Measurements from ENCODE around the gene CDCP1.

CDCP1 gene

GRCh38 chr3:45145681-45146614 is at the start of gene CDCP1:
CDCP1 (minus strand) TSS chr3:45146378; CDS start chr3:45146287, 91 bp downstream.
- H3K9ac ChIP-seq (ENCODE audit: low read depth, low read length) = peak within 1 kb of the TSS; percentile 74
- no peaks in the 10 kb centered on the region for H3K36me3 ChIP-seq (ENCODE audit: control insufficient read depth, insufficient read depth, low read length)
- no peaks in the 10 kb centered on the region for H3K4me1 ChIP-seq (ENCODE audit: control insufficient read depth, insufficient read depth, low read length)
- H3K4me3 ChIP-seq (ENCODE audit: low read depth, low read length) = peak within 1 kb of the TSS; percentile 62
- H3K9me3 ChIP-seq (ENCODE audit: control insufficient read depth, insufficient read depth, low read length) = no peaks in the 10 kb centered on the region
- peaks cover 43% of the 10 kb centered on the region for H3K27me3 ChIP-seq (ENCODE audit: control insufficient read depth, insufficient read depth, low read length)

GRCh38 chr3:45194791-45195190 is 48.6 kb upstream of the CDCP1 start:
- H3K27me3 ChIP-seq (ENCODE audit: control insufficient read depth, insufficient read depth, low read length) = no peaks in the 10 kb centered on the region

GRCh38 chr3:45191924-45192417 is 45.8 kb upstream of the CDCP1 start:
- H3K27me3 ChIP-seq (ENCODE audit: control insufficient read depth, insufficient read depth, low read length) = no peaks in the 10 kb centered on the region
- H3K4me3 ChIP-seq (ENCODE audit: low read depth, low read length) = no peak overlapping the region
- H3K9me3 ChIP-seq (ENCODE audit: control insufficient read depth, insufficient read depth, low read length) = no peaks in the 10 kb centered on the region
- H3K36me3 ChIP-seq (ENCODE audit: control insufficient read depth, insufficient read depth, low read length) = no peaks in the 10 kb centered on the region
- H3K4me1 ChIP-seq (ENCODE audit: control insufficient read depth, insufficient read depth, low read length) = no peaks in the 10 kb centered on the region
- no peak overlapping the region for H3K9ac ChIP-seq (ENCODE audit: low read depth, low read length)

More at GRCh38 chr3:45194791-45195190, 48.6 kb upstream of the CDCP1 start:
- Histone ChIP-seq H3K4me1 (ENCODE audit: control insufficient read depth, insufficient read depth, low read length) (peaks cover 2% of the 10 kb centered on the region), H3K36me3 (ENCODE audit: control insufficient read depth, insufficient read depth, low read length) (no peaks in the 10 kb centered on the region), H3K9me3 (ENCODE audit: control insufficient read depth, insufficient read depth, low read length) (no peaks in the 10 kb centered on the region), H3K9ac (ENCODE audit: low read depth, low read length) (no peak overlapping the region), H3K4me3 (ENCODE audit: low read depth, low read length) (no peak overlapping the region)

GRCh38 chr3:45191424-45191823 is 45.2 kb upstream of the CDCP1 start:
- no peaks in the 10 kb centered on the region for H3K4me1 ChIP-seq (ENCODE audit: control insufficient read depth, insufficient read depth, low read length)
- H3K36me3 ChIP-seq (ENCODE audit: control insufficient read depth, insufficient read depth, low read length) = no peaks in the 10 kb centered on the region
- no peaks in the 10 kb centered on the region for H3K27me3 ChIP-seq (ENCODE audit: control insufficient read depth, insufficient read depth, low read length)
- no peak overlapping the region for H3K9ac ChIP-seq (ENCODE audit: low read depth, low read length)
- no peak overlapping the region for H3K4me3 ChIP-seq (ENCODE audit: low read depth, low read length)
- H3K9me3 ChIP-seq (ENCODE audit: control insufficient read depth, insufficient read depth, low read length) = no peaks in the 10 kb centered on the region

GRCh38 chr3:45188719-45189659 is 42.8 kb upstream of the CDCP1 start:
- no peaks in the 10 kb centered on the region for H3K4me1 ChIP-seq (ENCODE audit: control insufficient read depth, insufficient read depth, low read length)
- no peaks in the 10 kb centered on the region for H3K36me3 ChIP-seq (ENCODE audit: control insufficient read depth, insufficient read depth, low read length)
- no peaks in the 10 kb centered on the region for H3K9me3 ChIP-seq (ENCODE audit: control insufficient read depth, insufficient read depth, low read length)
- H3K4me3 ChIP-seq (ENCODE audit: low read depth, low read length) = no peak overlapping the region
- H3K9ac ChIP-seq (ENCODE audit: low read depth, low read length) = no peak overlapping the region
- no peaks in the 10 kb centered on the region for H3K27me3 ChIP-seq (ENCODE audit: control insufficient read depth, insufficient read depth, low read length)

- Histone ChIP-seq H3K36me3 (ENCODE audit: control insufficient read depth, insufficient read depth, low read length) (no peaks in the 10 kb centered on the region), H3K9me3 (ENCODE audit: control insufficient read depth, insufficient read depth, low read length) (no peaks in the 10 kb centered on the region), H3K27me3 (ENCODE audit: control insufficient read depth, insufficient read depth, low read length) (no peaks in the 10 kb centered on the region), H3K4me1 (ENCODE audit: control insufficient read depth, insufficient read depth, low read length) (peaks cover 8% of the 10 kb centered on the region), H3K9ac (ENCODE audit: low read depth, low read length) (no peak overlapping the region), H3K4me3 (ENCODE audit: low read depth, low read length) (no peak overlapping the region)
Measured at GRCh38 chr3:45187694-45188141, 41.5 kb upstream of the CDCP1 start.

GRCh38 chr3:45186871-45187270 is 40.7 kb upstream of the CDCP1 start:
- Histone ChIP-seq H3K9ac (ENCODE audit: low read depth, low read length) (no peak overlapping the region), H3K9me3 (ENCODE audit: control insufficient read depth, insufficient read depth, low read length) (no peaks in the 10 kb centered on the region), H3K36me3 (ENCODE audit: control insufficient read depth, insufficient read depth, low read length) (no peaks in the 10 kb centered on the region), H3K4me3 (ENCODE audit: low read depth, low read length) (no peak overlapping the region), H3K4me1 (ENCODE audit: control insufficient read depth, insufficient read depth, low read length) (peaks cover 8% of the 10 kb centered on the region), H3K27me3 (ENCODE audit: control insufficient read depth, insufficient read depth, low read length) (no peaks in the 10 kb centered on the region)

- Histone ChIP-seq H3K4me3 (ENCODE audit: low read depth, low read length) (no peak overlapping the region), H3K9ac (ENCODE audit: low read depth, low read length) (no peak overlapping the region), H3K27me3 (ENCODE audit: control insufficient read depth, insufficient read depth, low read length) (no peaks in the 10 kb centered on the region), H3K36me3 (ENCODE audit: control insufficient read depth, insufficient read depth, low read length) (no peaks in the 10 kb centered on the region), H3K4me1 (ENCODE audit: control insufficient read depth, insufficient read depth, low read length) (peaks cover 8% of the 10 kb centered on the region), H3K9me3 (ENCODE audit: control insufficient read depth, insufficient read depth, low read length) (no peaks in the 10 kb centered on the region)
Measured at GRCh38 chr3:45185461-45185860, 39.3 kb upstream of the CDCP1 start.

- H3K9me3 ChIP-seq (ENCODE audit: control insufficient read depth, insufficient read depth, low read length) = no peaks in the 10 kb centered on the region
- no peaks in the 10 kb centered on the region for H3K27me3 ChIP-seq (ENCODE audit: control insufficient read depth, insufficient read depth, low read length)
- no peak overlapping the region for H3K4me3 ChIP-seq (ENCODE audit: low read depth, low read length)
- H3K36me3 ChIP-seq (ENCODE audit: control insufficient read depth, insufficient read depth, low read length) = no peaks in the 10 kb centered on the region
- H3K4me1 ChIP-seq (ENCODE audit: control insufficient read depth, insufficient read depth, low read length) = peaks cover 8% of the 10 kb centered on the region
- no peak overlapping the region for H3K9ac ChIP-seq (ENCODE audit: low read depth, low read length)
Measured at GRCh38 chr3:45185052-45185451, 38.9 kb upstream of the CDCP1 start.

- Histone ChIP-seq H3K27me3 (ENCODE audit: control insufficient read depth, insufficient read depth, low read length) (no peaks in the 10 kb centered on the region), H3K4me1 (ENCODE audit: control insufficient read depth, insufficient read depth, low read length) (peaks cover 8% of the 10 kb centered on the region), H3K4me3 (ENCODE audit: low read depth, low read length) (no peak overlapping the region), H3K9ac (ENCODE audit: low read depth, low read length) (no peak overlapping the region), H3K36me3 (ENCODE audit: control insufficient read depth, insufficient read depth, low read length) (no peaks in the 10 kb centered on the region), H3K9me3 (ENCODE audit: control insufficient read depth, insufficient read depth, low read length) (no peaks in the 10 kb centered on the region)
Measured at GRCh38 chr3:45183872-45184262, 37.7 kb upstream of the CDCP1 start.

Measured in iPS-15b (cell line).